HuH-7 (cell line): Measurements from ENCODE around the gene MRPL41.
"Not testable (repeated sequence)": the region's sequence is repeated elsewhere in the genome, so short reads cannot be mapped to it uniquely, and the experiment has no call there.

ENCODE experiments used
- DNase-seq: peaks from one replicate; pipeline ENCODE4 v3.0.0; 2011; ENCODE audit warnings: low spot score

Gene MRPL41

GRCh38 chr9:137551264-137552021 lies at the start of gene MRPL41:
Gene MRPL41, plus strand, starts transcription at chr9:137551879. Its CDS starts 203 bp downstream, at chr9:137552082.
- DNase-seq = peak; percentile 99

GRCh38 chr9:137502008-137502911 lies 49.4 kb upstream of the MRPL41 start:
- DNase-seq = peak; percentile 63

GRCh38 chr9:137504432-137504777 lies 47.3 kb upstream of the MRPL41 start:
- DNase-seq = no peak

- no peak for DNase-seq
These were observed 46.1 kb upstream of the MRPL41 start for GRCh38 chr9:137505421-137506140.

GRCh38 chr9:137506274-137506673 lies 45.4 kb upstream of the MRPL41 start:
- DNase-seq = no peak

GRCh38 chr9:137506702-137507171 lies 44.9 kb upstream of the MRPL41 start:
- DNase-seq = no peak

GRCh38 chr9:137509198-137509597 lies 42.5 kb upstream of the MRPL41 start:
- DNase-seq = no peak

- not testable (repeated sequence) for DNase-seq
These were observed 40.6 kb upstream of the MRPL41 start for GRCh38 chr9:137511126-137511525.

- no peak for DNase-seq
These were observed 39.8 kb upstream of the MRPL41 start for GRCh38 chr9:137511758-137512463.

- DNase-seq = not testable (repeated sequence)
These were observed 38.5 kb upstream of the MRPL41 start for GRCh38 chr9:137513136-137513535.

GRCh38 chr9:137513801-137514570 lies 37.7 kb upstream of the MRPL41 start:
- DNase-seq = not testable (repeated sequence)

- no peak for DNase-seq
These were observed 36.9 kb upstream of the MRPL41 start for GRCh38 chr9:137514691-137515337.

GRCh38 chr9:137515338-137515724 lies 36.3 kb upstream of the MRPL41 start:
- DNase-seq = no peak

GRCh38 chr9:137516144-137516917 lies 35.3 kb upstream of the MRPL41 start:
- DNase-seq = no peak

GRCh38 chr9:137518661-137519459 lies 32.8 kb upstream of the MRPL41 start:
- DNase-seq = not testable (repeated sequence)

GRCh38 chr9:137519553-137519952 lies 32.1 kb upstream of the MRPL41 start:
- DNase-seq = no peak

GRCh38 chr9:137520614-137521404 lies 30.9 kb upstream of the MRPL41 start:
- DNase-seq = no peak
